GM23338 (cell line): Measurements from ENCODE around the gene BCOR. TPM values are rescaled to one million over a fixed set of nuclear protein-coding genes. Genes with fewer than 3 reads are reported as not detected.
A peak's percentile ranks its signal among the peaks of the same experiment; 100 is the strongest.

Experiments used
- ATAC-seq: fragments of 200-7000 bp; cut with Tn5 transposase; 3 replicates; pipeline ENCODE4 v1.9.1; 2020
- DNase-seq: peaks from one replicate; pipeline ENCODE4 v3.0.0-alpha.2; 2015; ENCODE audit warnings: low spot score
- H2AFZ ChIP-seq: fragments of 200-600 bp; sonication (generic); 2 replicates; pipeline ENCODE4 v1.8.0; 2016; ENCODE audit warnings: antibody characterized with exemption, mild to moderate bottlenecking, moderate library complexity
- H3F3A ChIP-seq: fragments of 200-600 bp; sonication (generic); replicated peaks from 2 replicates; pipeline ENCODE4 v1.8.0; 2017; ENCODE audit warnings: antibody characterized with exemption, mixed run types, low read depth
- H3K27ac ChIP-seq: fragments of 200-600 bp; sonication (generic); 2 replicates; pipeline ENCODE4 v1.6.1; 2016; ENCODE audit warnings: low read depth
- H3K27me3 ChIP-seq: fragments of 200-600 bp; sonication (generic); 2 replicates; pipeline ENCODE4 v1.8.0; 2016; ENCODE audit warnings: mild to moderate bottlenecking, mixed run types, moderate library complexity; ENCODE audit not compliant: insufficient read depth
- H3K36me3 ChIP-seq: fragments of 200-600 bp; sonication (generic); 2 replicates; pipeline ENCODE4 v1.8.0; 2016; ENCODE audit warnings: mild to moderate bottlenecking; ENCODE audit not compliant: insufficient read depth
- H3K4me1 ChIP-seq: fragments of 200-600 bp; sonication (generic); 2 replicates; pipeline ENCODE4 v1.8.0; 2016; ENCODE audit warnings: mild to moderate bottlenecking, moderate library complexity; ENCODE audit not compliant: insufficient read depth
- H3K4me2 ChIP-seq: fragments of 200-600 bp; sonication (generic); 2 replicates; pipeline ENCODE4 v1.7.1; 2017; ENCODE audit warnings: mixed run types
- H3K4me3 ChIP-seq: fragments of 200-600 bp; sonication (generic); 2 replicates; pipeline ENCODE4 v1.6.1; 2016; ENCODE audit warnings: mixed run types
- H3K79me2 ChIP-seq: fragments of 200-600 bp; sonication (generic); replicated peaks from 2 replicates; pipeline ENCODE4 v1.8.0; 2017; ENCODE audit warnings: mild to moderate bottlenecking; ENCODE audit not compliant: insufficient read depth
- H3K9me2 ChIP-seq: fragments of 200-600 bp; sonication (generic); 2 replicates; pipeline ENCODE4 v1.8.0; 2017; ENCODE audit not compliant: insufficient read depth
- H4K20me1 ChIP-seq: fragments of 200-600 bp; sonication (generic); replicated peaks from 2 replicates; pipeline ENCODE4 v1.8.0; 2017; ENCODE audit warnings: mild to moderate bottlenecking; ENCODE audit not compliant: insufficient read depth
- H3K27ac Mint-ChIP-seq: 2 replicates; pipeline ENCODE4 v1.8.0; 2020; ENCODE audit warnings: inconsistent platforms, mild to moderate bottlenecking, moderate library complexity, mixed read lengths
- H3K27me3 Mint-ChIP-seq: 3 replicates; pipeline ENCODE4 v1.8.0; 2022; ENCODE audit warnings: low read depth, mild to moderate bottlenecking, moderate library complexity, mixed read lengths, inconsistent platforms; ENCODE audit not compliant: insufficient read depth, poor library complexity
- H3K36me3 Mint-ChIP-seq: 3 replicates; pipeline ENCODE4 v1.8.0; 2021; ENCODE audit warnings: low read depth, mild to moderate bottlenecking, inconsistent platforms, moderate library complexity, mixed read lengths
- H3K4me1 Mint-ChIP-seq: 3 replicates; pipeline ENCODE4 v1.8.0; 2020; ENCODE audit warnings: mild to moderate bottlenecking, inconsistent platforms, mixed read lengths
- H3K4me3 Mint-ChIP-seq: 3 replicates; pipeline ENCODE4 v1.8.0; 2021; ENCODE audit warnings: moderate library complexity, mild to moderate bottlenecking, inconsistent platforms, mixed read lengths
- H3K9me3 Mint-ChIP-seq: 3 replicates; pipeline ENCODE4 v1.8.0; 2020; ENCODE audit warnings: moderate library complexity, mild to moderate bottlenecking, inconsistent platforms, mixed read lengths
- CREB1 ChIP-seq: fragments of 250-450 bp; sonication (Bioruptor Pico); IDR thresholded peaks from 2 replicates; pipeline ENCODE4 v1.5.0; 2020; ENCODE audit warnings: low read depth, mild to moderate bottlenecking, moderate library complexity
- CTCF ChIP-seq, 2 experiments: fragments of 200-600 bp in 1 of 2; sonication (generic) in 1 of 2; conservative IDR thresholded peaks; 2 replicates each; pipeline versions ENCODE4 v1.5.1 to v1.6.1; 2016 to 2017; ENCODE audit warnings: antibody characterized with exemption in 2 of 2, low read depth in 2 of 2, mild to moderate bottlenecking in 2 of 2, moderate library complexity in 1 of 2
- EZH2 ChIP-seq: fragments of 200-600 bp; sonication (generic); IDR thresholded peaks from one replicate; pipeline ENCODE4 v1.8.0; 2017; ENCODE audit warnings: antibody characterized with exemption, mild to moderate bottlenecking, low read depth; ENCODE audit not compliant: unreplicated experiment
- EZH2phosphoT487 ChIP-seq: fragments of 200-600 bp; sonication (generic); IDR thresholded peaks from one replicate; pipeline ENCODE4 v1.8.1; 2018; ENCODE audit warnings: antibody characterized with exemption; ENCODE audit not compliant: unreplicated experiment
- JUNB ChIP-seq: IDR thresholded peaks from one replicate; pipeline ENCODE4 v1.6.1; 2016; ENCODE audit warnings: antibody characterized with exemption; ENCODE audit not compliant: unreplicated experiment
- NANOG ChIP-seq: IDR thresholded peaks from 2 replicates; pipeline ENCODE4 v1.6.1; 2016; ENCODE audit warnings: antibody characterized with exemption, borderline replicate concordance
- POLR2AphosphoS5 ChIP-seq: IDR thresholded peaks from 2 replicates; pipeline ENCODE4 v1.6.1; 2016; ENCODE audit warnings: antibody characterized with exemption, low read depth
- REST ChIP-seq: IDR thresholded peaks from one replicate; pipeline ENCODE4 v1.6.1; 2018; ENCODE audit warnings: antibody characterized with exemption; ENCODE audit not compliant: unreplicated experiment
- STAT1 ChIP-seq: IDR thresholded peaks from one replicate; pipeline ENCODE4 v1.6.1; 2016; ENCODE audit warnings: antibody characterized with exemption; ENCODE audit not compliant: unreplicated experiment
- ZNF114 ChIP-seq: fragments of 250-450 bp; sonication (Bioruptor Pico); IDR thresholded peaks from 2 replicates; pipeline ENCODE4 v1.5.0; 2020; ENCODE audit warnings: mild to moderate bottlenecking, moderate library complexity
- ZNF331 ChIP-seq: fragments of 250-450 bp; sonication (Bioruptor Pico); IDR thresholded peaks from 2 replicates; pipeline ENCODE4 v1.5.0; 2020; ENCODE audit warnings: low read depth, mild to moderate bottlenecking, moderate library complexity
- ZNF462 ChIP-seq: fragments of 250-450 bp; sonication (Bioruptor Pico); IDR thresholded peaks from 2 replicates; pipeline ENCODE4 v1.5.0; 2020; ENCODE audit warnings: mild to moderate bottlenecking, moderate library complexity
- polyA plus RNA-seq: library from polyadenylated mRNA; unstranded; fragments of >200 nt; fragmentation: Nextera tagmentation; extraction: Ambion mirVana; gene quantifications from 2 replicates; pipeline ENCODE4 v1.2.1, GENCODE V29; 2016
- total RNA-seq: library from RNA; depleted of rRNA; stranded (reverse); fragments of >200 nt; shearing (Covaris generic); gene quantifications from 2 replicates; pipeline ENCODE4 v1.2.3, GENCODE V29; 2014
- TF ChIP-seq, protein P1 (sequence below): IDR thresholded peaks from 2 replicates; pipeline ENCODE4 v1.6.1; 2016; ENCODE audit warnings: antibody characterized with exemption

The BCOR gene
- total and polyA plus RNA-seq, 2 experiments from 2014 or later: 25.5 to 60.8 TPM

DNA sequence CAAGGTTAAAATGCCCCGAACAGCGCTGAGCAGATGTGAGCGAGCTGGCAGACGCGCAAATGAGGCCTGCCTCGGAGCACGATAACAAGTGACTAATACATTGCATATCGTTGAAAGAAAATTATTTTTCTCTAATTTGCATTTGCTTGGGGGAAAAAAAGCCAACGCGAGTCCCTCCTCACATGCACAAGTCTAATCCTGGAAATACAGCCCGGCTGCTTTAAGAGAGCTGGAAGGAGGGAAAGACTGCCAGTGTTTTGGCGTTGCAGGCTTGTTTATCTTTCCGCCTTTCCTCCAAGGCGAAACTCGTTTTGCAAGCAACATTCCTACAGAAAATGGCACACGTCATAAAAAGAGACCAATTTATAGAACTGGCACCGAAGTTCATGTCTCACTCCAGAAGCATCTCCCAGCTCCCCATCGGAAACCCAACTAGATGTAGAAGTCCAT is 12.6 kb downstream of the BCOR start:
- peak overlapping the region; percentile 55 for H3K4me3 ChIP-seq
- peaks cover 63% of the 10 kb centered on the region for H3K4me1 ChIP-seq
- no peaks in the 10 kb centered on the region for H3K36me3 ChIP-seq
- no peaks in the 10 kb centered on the region for H3F3A ChIP-seq
- no peak overlapping the region for H3K27ac ChIP-seq
- DNase-seq: no peak
- peaks cover 15% of the 10 kb centered on the region; the same call in 1 of the 2 replicates for H4K20me1 ChIP-seq
- H3K36me3 Mint-ChIP-seq: peaks cover 3% of the 10 kb centered on the region; the same call in 1 of the 3 replicates
- no peak overlapping the region for H3K27ac Mint-ChIP-seq
- peaks cover 95% of the 10 kb centered on the region for H3K79me2 ChIP-seq
- peak overlapping the region; percentile 68 for H3K4me3 Mint-ChIP-seq
- ATAC-seq: no peak
- peaks cover 78% of the 10 kb centered on the region for H3K4me1 Mint-ChIP-seq
- TF ChIP-seq, protein P1, sequence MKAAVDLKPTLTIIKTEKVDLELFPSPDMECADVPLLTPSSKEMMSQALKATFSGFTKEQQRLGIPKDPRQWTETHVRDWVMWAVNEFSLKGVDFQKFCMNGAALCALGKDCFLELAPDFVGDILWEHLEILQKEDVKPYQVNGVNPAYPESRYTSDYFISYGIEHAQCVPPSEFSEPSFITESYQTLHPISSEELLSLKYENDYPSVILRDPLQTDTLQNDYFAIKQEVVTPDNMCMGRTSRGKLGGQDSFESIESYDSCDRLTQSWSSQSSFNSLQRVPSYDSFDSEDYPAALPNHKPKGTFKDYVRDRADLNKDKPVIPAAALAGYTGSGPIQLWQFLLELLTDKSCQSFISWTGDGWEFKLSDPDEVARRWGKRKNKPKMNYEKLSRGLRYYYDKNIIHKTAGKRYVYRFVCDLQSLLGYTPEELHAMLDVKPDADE: no peak
- TF ChIP-seq ZNF331 (CRISPR knock-in tag): no peak
- no peak for TF ChIP-seq POLR2AphosphoS5
- TF ChIP-seq EZH2: no peak
- no peak for TF ChIP-seq JUNB
- no peak for TF ChIP-seq ZNF462 (CRISPR knock-in tag)
- no peak for TF ChIP-seq EZH2phosphoT487
- no peak for TF ChIP-seq CREB1 (CRISPR knock-in tag)
- TF ChIP-seq STAT1: no peak
- no peak for TF ChIP-seq NANOG
- TF ChIP-seq ZNF114 (CRISPR knock-in tag): no peak
- no peak for TF ChIP-seq CTCF (conservative IDR thresholded peaks at IDR 0.05; ENCODE audit: low read depth in 2 of 2)
- TF ChIP-seq REST: no peak
- H3K27me3 Mint-ChIP-seq: peaks cover 45% of the 10 kb centered on the region
- peak overlapping the region; percentile 75 for H3K4me2 ChIP-seq
- peaks cover 57% of the 10 kb centered on the region for H3K27me3 ChIP-seq
- H2AFZ ChIP-seq: no peak overlapping the region
- H3K9me2 ChIP-seq: no peaks in the 10 kb centered on the region
- no peaks in the 10 kb centered on the region; the same call in 2 of the 3 replicates for H3K9me3 Mint-ChIP-seq
